Breast epithelium (tissue), 4 donors: ENCODE results near the gene LTBP4. TPM values are rescaled to one million over a fixed set of nuclear protein-coding genes. Genes with fewer than 3 reads are reported as not detected.

ENCODE experiments used
- DNase-seq, 2 donors: peaks; one replicate each; pipeline ENCODE4 v3.0.0-alpha.2; 2019; ENCODE audit warnings: low spot score in 2 of 2
- H3K27ac ChIP-seq, 2 donors: fragments of 200-600 bp; sonication (generic) in 1 of 2; one replicate each; pipeline ENCODE4 v1.5.1; 2016 to 2019; ENCODE audit warnings: mild to moderate bottlenecking in 1 of 2
- H3K27me3 ChIP-seq, 2 donors: fragments of 200-600 bp; sonication (generic) in 1 of 2; one replicate each; pipeline versions ENCODE4 v1.5.1 to v1.6.0; 2017 to 2019; ENCODE audit warnings: control low read depth in 1 of 2, mild to moderate bottlenecking in 1 of 2
- H3K36me3 ChIP-seq: fragments of 200-600 bp; one replicate; pipeline ENCODE4 v1.5.1; 2019
- H3K4me1 ChIP-seq, 2 donors: fragments of 200-600 bp; sonication (generic); one replicate each; pipeline ENCODE4 v1.5.1; 2016 to 2019; ENCODE audit warnings: control low read depth in 1 of 2
- H3K4me3 ChIP-seq, 3 donors: fragments of 200-600 bp; sonication (generic); 1 replicate in 2 of 3; 2 replicates in 1 of 3; pipeline ENCODE4 v1.5.1; 2016 to 2019; ENCODE audit warnings: mild to moderate bottlenecking in 3 of 3, moderate library complexity in 2 of 3
- H3K9me3 ChIP-seq, 2 donors: fragments of 200-600 bp; sonication (generic) in 1 of 2; one replicate each; pipeline ENCODE4 v1.5.1; 2016 to 2019; ENCODE audit warnings: control low read depth in 1 of 2
- POLR2A ChIP-seq: fragments of 450-650 bp; IDR thresholded peaks from one replicate; pipeline ENCODE4 v1.6.1; 2016; ENCODE audit warnings: antibody characterized with exemption, mild to moderate bottlenecking, moderate library complexity
- POLR2AphosphoS5 ChIP-seq, 3 donors: sonication (generic); formaldehyde crosslinking; IDR thresholded peaks; one replicate each; pipeline ENCODE4 v1.6.1; 2017; ENCODE audit warnings: antibody characterized with exemption in 3 of 3
- intact Hi-C: fragments of 100-400 bp; cut with DNase I; formaldehyde crosslinking; loops from one replicate; pipeline ENCODE4 v1.15.1; 2023; ENCODE audit warnings: low total_unique reads
- total RNA-seq, 3 donors: library from RNA; depleted of rRNA; stranded (reverse); fragments of >200 nt; gene quantifications; one replicate each; pipeline ENCODE4 v1.1.0, GENCODE V29; 2016
- TF ChIP-seq, protein P1 (sequence below), 3 donors: fragments of 450-650 bp; IDR thresholded peaks; one replicate each; pipeline ENCODE4 v1.5.1; 2016 to 2017; ENCODE audit warnings: antibody characterized with exemption in 3 of 3, mild to moderate bottlenecking in 3 of 3, moderate library complexity in 3 of 3

LTBP4 gene
- total RNA-seq, 3 donors from 2014 or later = 52.7 to 130 (median 89.1) TPM

GRCh38 chr19:40626918-40627317, 25.7 kb downstream of the LTBP4 start:
- Histone ChIP-seq H3K9me3 (no peaks in the 10 kb centered on the region), H3K4me1 (no peaks in the 10 kb centered on the region), H3K27me3 (no peaks in the 10 kb centered on the region), H3K4me3 (no peak overlapping the region), H3K27ac (no peak overlapping the region), H3K36me3 (no peaks in the 10 kb centered on the region)
- TF ChIP-seq, protein P1, sequence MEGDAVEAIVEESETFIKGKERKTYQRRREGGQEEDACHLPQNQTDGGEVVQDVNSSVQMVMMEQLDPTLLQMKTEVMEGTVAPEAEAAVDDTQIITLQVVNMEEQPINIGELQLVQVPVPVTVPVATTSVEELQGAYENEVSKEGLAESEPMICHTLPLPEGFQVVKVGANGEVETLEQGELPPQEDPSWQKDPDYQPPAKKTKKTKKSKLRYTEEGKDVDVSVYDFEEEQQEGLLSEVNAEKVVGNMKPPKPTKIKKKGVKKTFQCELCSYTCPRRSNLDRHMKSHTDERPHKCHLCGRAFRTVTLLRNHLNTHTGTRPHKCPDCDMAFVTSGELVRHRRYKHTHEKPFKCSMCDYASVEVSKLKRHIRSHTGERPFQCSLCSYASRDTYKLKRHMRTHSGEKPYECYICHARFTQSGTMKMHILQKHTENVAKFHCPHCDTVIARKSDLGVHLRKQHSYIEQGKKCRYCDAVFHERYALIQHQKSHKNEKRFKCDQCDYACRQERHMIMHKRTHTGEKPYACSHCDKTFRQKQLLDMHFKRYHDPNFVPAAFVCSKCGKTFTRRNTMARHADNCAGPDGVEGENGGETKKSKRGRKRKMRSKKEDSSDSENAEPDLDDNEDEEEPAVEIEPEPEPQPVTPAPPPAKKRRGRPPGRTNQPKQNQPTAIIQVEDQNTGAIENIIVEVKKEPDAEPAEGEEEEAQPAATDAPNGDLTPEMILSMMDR (IDR thresholded peaks at IDR 0.05) = no peak
- TF ChIP-seq POLR2AphosphoS5 (IDR thresholded peaks at IDR 0.05) = no peak
- TF ChIP-seq POLR2A = no peak
- DNase-seq = no peak
- intact Hi-C loops = no loop called here

DNA sequence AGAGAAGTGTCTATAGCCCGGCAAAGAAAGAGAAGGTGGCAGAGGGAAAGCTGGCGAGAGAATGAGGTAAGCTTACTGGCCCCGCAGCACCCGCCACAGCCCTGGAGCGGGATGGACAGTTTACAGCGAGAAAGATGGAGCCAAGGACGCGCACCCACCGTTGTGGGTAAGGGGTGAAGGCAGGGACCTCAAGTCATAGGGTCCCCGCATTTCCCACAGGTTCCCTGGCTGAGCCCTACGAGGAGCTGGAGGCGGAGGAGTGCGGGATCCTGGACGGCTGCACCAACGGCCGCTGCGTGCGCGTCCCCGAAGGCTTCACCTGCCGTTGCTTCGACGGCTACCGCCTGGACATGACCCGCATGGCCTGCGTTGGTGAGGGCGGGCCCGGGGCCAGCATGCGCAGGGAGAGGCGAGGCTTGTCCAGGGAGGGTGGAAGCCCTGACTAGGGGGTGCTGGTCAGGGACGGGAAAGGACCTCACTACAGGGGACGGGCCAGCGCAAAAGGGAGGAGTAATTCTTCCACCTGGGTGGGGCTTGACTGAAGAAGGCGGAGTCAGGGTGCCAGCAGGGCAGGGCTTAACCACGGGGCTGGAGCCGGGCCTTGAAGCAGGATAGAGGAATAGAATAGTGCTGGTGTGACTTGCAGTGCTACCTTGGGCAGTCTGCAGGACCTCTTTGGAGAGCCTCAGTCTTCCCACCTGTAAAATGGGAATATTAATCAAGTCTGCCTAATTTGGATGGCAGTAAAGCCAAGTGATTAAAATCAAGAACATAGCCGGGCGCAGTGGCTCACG, 26.5 kb downstream of the LTBP4 start:
- no peak for DNase-seq
- TF ChIP-seq, protein P1 (IDR thresholded peaks at IDR 0.05) = no peak
- TF ChIP-seq POLR2AphosphoS5 (IDR thresholded peaks at IDR 0.05) (no peak), POLR2A (no peak)
- H3K36me3 ChIP-seq = no peaks in the 10 kb centered on the region
- intact Hi-C loops = no loop called here
- no peaks in the 10 kb centered on the region for H3K27me3 ChIP-seq
- no peak overlapping the region for H3K4me3 ChIP-seq
- H3K27ac ChIP-seq = no peak overlapping the region
- H3K9me3 ChIP-seq = no peaks in the 10 kb centered on the region
- H3K4me1 ChIP-seq = no peaks in the 10 kb centered on the region

DNA sequence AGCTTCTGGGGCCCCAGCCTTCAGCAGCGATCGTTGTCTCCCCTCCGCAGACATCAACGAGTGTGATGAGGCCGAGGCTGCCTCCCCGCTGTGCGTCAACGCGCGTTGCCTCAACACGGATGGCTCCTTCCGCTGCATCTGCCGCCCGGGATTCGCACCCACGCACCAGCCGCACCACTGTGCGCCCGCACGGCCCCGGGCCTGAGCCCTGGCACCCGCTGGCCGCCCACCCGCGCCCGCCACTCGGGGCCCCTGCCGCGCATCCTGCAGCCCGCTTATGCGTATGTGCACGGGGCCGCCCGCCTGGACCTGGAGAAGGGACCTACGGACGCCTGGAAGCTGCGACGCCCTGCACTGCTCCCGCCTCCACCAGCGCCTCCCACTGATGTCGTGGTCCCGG, 28.2 kb downstream of the LTBP4 start:
- no peak for DNase-seq
- Histone ChIP-seq H3K36me3 (no peaks in the 10 kb centered on the region), H3K4me1 (no peaks in the 10 kb centered on the region), H3K4me3 (no peak overlapping the region), H3K9me3 (no peaks in the 10 kb centered on the region), H3K27ac (no peak overlapping the region), H3K27me3 (no peaks in the 10 kb centered on the region)
- intact Hi-C loops = no loop called here
- no peak for TF ChIP-seq POLR2A
- TF ChIP-seq, protein P1 (IDR thresholded peaks at IDR 0.05) = no peak
- no peak for TF ChIP-seq POLR2AphosphoS5 (IDR thresholded peaks at IDR 0.05)

- H3K9me3 ChIP-seq = no peaks in the 10 kb centered on the region
- TF ChIP-seq POLR2A = no peak
- TF ChIP-seq POLR2AphosphoS5 (IDR thresholded peaks at IDR 0.05) = no peak
- TF ChIP-seq, protein P1 (IDR thresholded peaks at IDR 0.05) = no peak
- no peaks in the 10 kb centered on the region for H3K4me1 ChIP-seq
- H3K27me3 ChIP-seq = no peaks in the 10 kb centered on the region
- H3K4me3 ChIP-seq = no peak overlapping the region
- intact Hi-C loops = no loop called here
- no peaks in the 10 kb centered on the region for H3K36me3 ChIP-seq
- H3K27ac ChIP-seq = no peak overlapping the region
- DNase-seq = no peak
Observed at GRCh38 chr19:40630571-40631160, 29.5 kb downstream of the LTBP4 start.

DNA sequence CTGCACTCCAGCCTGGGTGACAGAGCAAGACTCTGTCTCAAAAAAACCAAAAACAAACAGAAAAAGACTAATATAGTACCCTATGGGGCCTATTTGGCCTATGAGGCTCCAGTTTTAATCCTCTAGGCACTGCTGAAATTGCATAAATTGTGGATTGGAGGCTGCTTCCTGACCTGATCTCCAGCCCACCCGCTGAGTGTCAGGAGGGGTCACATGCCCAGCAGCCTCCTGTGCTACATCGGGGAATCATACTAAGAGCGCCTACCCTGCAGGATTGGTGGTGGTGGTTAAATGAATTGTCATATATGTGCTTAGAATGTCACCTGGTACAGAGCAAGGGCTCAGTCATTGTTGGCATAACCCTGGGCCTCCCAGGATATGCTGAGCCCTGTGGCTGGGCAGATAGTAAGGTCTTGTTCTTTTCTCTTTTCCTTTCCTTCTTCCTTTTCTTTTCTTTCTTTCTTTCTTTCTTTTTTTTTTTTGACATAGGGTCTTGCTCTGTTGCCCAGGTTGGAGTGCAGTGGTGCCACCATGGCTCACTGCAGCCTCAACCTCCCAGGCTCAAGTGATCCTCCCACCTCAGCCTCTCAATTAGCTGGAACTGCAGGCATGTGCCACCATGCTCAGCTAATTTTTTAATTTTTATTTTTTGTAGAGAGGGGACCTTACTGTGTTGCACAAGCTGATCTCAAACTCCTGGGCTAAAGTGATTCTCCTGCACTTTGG, 31.3 kb downstream of the LTBP4 start:
- DNase-seq = no peak
- Histone ChIP-seq H3K9me3 (no peaks in the 10 kb centered on the region), H3K4me1 (no peaks in the 10 kb centered on the region), H3K4me3 (no peak overlapping the region), H3K27me3 (no peaks in the 10 kb centered on the region), H3K27ac (no peak overlapping the region), H3K36me3 (no peaks in the 10 kb centered on the region)
- intact Hi-C loops = no loop called here
- TF ChIP-seq POLR2A = no peak
- no peak for TF ChIP-seq POLR2AphosphoS5 (IDR thresholded peaks at IDR 0.05)
- TF ChIP-seq, protein P1 (IDR thresholded peaks at IDR 0.05) = no peak
